ENCODE measurements around the gene WNK2.

GRCh38 chr9:93234600-93234999, 50.7 kb downstream of the WNK2 start:
- TF ChIP-seq CTCF (IDR thresholded peaks at IDR 0.05; ENCODE audit: insufficient read depth, low read length) (no peak), POLR2AphosphoS5 (IDR thresholded peaks at IDR 0.05; ENCODE audit: low read depth) (no peak), REST (IDR thresholded peaks at IDR 0.05; ENCODE audit: insufficient replicate concordance, low read depth) (no peak), GABPA (IDR thresholded peaks at IDR 0.05; ENCODE audit: low read depth) (no peak), SPI1 (IDR thresholded peaks at IDR 0.05; ENCODE audit: borderline replicate concordance, low read depth) (no peak)

All from HL-60 (cell line).